ENCODE results near the gene SLC24A4.

The SLC24A4 gene

GRCh38 chr14:92437729-92438285 is 114.8 kb downstream of the SLC24A4 start:
- no peak for DNase-seq (ENCODE audit: low read depth in 2 of 2)

DNA sequence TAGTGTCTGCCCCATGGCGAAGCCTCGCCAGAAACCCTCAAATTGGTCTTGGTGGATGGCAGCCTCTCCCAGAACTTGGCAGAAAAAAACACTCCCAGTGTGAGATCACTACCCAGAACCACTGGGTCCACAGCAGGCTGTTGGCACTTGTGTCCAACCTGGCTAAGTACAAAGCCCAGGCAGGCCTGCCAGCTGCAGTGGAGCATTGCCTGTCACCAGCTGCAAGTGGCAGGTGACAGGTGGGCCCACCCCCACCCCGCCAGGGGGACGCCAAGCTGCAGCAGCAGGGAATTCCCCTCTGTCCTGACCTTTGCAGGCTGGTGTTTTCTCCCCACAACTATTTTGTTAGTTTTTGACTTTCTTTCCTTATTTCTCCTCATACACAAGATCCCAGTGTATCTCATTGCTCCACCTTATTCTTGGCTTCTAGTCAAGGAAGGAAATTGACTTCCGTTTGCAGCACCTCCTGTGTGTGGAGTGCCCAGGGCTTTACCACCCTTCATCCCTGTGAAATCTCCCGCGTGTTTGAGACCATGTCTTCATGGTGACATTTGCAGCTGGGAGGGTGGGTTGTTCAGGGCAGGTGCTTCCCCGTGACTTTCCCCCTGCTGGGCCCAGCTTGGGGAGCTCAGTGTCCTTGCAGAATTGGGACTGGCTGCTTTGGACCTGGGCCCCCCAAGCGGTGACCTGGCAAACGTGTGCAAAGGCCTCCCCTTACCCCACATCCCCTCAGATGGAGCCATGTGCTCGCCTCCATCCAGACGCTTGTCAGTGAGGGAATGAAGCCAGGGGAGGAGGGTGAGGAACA is 116.8 kb downstream of the SLC24A4 start:
- no peak for DNase-seq (ENCODE audit: low read depth in 2 of 2)

- no peak for DNase-seq (ENCODE audit: low read depth in 2 of 2)
These were observed 117.5 kb downstream of the SLC24A4 start for GRCh38 chr14:92440345-92441003.

- no peak for DNase-seq (ENCODE audit: low read depth in 2 of 2)
These were observed 119.0 kb downstream of the SLC24A4 start for GRCh38 chr14:92441751-92442504.

DNA sequence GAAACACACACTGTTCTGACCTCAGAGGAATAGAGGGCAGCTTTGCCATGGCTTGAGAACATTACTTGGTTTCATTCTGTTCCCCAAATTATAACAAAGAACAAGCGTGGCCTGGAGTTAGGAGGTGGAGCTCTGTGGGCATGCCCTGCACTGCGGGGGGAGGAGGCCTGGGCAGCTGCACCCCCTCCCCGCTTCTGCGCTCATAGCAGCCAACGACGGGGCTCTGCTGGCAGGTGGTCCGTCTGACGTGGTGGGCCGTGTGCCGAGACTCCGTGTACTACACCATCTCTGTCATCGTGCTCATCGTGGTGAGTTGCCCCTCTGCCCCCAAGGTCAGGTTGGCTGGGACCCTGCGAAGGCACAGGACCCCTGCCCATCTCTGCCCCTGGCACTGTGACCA is 120.2 kb downstream of the SLC24A4 start:
- DNase-seq (ENCODE audit: low read depth in 2 of 2), result no peak

- DNase-seq (ENCODE audit: low read depth in 2 of 2), result no peak
These were observed 120.8 kb downstream of the SLC24A4 start for GRCh38 chr14:92443741-92444140.

GRCh38 chr14:92446771-92447170 is 123.8 kb downstream of the SLC24A4 start:
- no peak for DNase-seq (ENCODE audit: low read depth in 2 of 2)

DNA sequence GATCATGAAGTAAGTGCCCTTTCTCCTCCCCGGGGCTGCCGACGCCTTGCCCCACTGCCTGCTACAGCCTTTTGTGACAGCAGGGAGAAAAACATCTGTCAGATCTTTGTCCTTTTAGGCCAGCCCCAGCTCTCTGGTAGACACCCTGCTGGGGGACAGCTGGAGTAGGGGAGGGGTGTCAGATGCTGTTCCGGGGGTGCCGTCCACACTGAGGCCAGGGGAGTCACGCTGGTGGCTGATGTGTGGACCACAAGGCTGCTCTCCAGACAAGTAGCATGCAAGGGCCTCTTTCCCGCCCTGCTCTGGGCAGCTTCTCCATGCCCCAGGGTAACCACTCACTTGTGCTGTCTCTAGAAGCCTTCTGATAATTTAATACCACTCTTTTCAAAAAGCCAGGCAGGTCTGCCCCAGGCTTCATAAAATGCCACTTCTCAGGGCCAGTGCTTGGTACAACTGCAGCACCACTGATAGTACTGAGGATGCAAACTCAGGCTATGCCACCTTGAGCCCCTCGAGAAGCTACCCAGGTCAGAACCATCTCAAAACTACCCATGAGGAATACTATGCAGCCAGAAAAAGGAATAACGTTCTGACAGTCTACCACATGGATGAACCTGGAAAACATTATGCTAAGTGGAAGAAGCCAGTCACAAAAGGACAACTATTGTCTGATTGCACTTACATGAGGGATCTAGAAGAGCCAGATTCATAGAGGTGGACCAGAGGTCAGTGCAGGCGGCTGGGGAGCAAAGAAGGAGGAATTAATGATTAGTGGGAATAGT is 124.6 kb downstream of the SLC24A4 start:
- no peak for DNase-seq (ENCODE audit: low read depth in 2 of 2)

- DNase-seq (ENCODE audit: low read depth in 2 of 2), result no peak
These were observed 125.8 kb downstream of the SLC24A4 start for GRCh38 chr14:92448786-92449185.

DNA sequence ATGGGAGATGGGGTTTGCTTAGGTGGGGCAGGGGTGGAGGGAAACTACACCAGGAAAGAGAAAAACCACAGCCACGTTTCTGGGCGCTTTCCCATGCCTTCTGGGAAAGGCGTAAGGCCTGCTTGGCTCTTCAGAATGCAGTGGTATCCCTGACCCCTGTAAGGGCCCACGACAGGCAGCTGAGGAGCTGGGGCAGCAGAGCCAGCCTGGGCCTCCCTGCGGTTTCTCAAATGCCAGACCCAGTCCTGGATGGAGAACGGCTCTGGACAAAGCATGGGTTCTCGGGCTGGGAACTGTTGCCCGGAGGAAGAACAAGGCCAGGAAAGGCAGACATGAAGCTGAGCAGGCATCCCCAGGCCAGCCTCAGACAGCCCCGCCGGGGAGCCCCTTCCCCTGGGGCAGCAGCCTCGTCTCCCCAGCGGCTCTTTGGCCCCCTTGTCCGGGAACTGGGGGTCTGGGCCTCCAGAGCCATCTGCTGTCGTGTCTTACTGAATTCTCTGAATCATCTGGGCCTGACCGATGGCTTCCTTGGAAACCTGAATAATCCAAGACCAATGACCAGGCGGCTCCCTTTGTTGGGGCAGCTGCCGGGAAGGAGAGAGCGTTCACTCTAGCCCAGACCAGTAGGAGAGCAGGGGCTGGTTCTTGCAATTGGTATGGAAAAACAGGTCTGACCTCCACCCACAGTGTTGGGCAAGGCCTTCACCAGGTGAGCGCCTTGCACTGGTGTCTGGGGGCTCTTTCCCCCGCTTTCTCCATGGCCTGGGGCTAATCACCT is 126.6 kb downstream of the SLC24A4 start:
- DNase-seq (ENCODE audit: low read depth in 2 of 2), result no peak

GRCh38 chr14:92450351-92451070 is 127.5 kb downstream of the SLC24A4 start:
- DNase-seq (ENCODE audit: low read depth in 2 of 2), result no peak

DNA sequence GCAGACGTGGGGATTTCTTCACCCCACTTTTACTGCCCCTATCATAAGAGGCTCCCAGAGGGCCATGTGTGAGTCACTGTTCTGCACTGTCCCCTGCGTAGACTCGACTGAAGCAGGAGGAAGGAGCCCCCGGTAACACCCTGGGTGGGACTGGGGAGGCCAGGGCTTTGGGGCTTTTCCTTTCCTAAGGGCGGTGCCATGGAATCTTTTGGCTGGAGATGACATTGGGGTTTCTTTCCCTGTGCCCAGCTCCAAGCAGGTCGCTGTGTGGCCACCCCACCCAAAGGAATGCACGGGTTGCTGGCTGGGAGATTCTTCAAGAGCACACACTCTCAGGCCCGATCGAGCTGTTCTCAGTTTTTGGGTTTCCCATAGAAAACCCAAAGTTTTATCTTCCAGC is 128.3 kb downstream of the SLC24A4 start:
- no peak for DNase-seq (ENCODE audit: low read depth in 2 of 2)

DNA sequence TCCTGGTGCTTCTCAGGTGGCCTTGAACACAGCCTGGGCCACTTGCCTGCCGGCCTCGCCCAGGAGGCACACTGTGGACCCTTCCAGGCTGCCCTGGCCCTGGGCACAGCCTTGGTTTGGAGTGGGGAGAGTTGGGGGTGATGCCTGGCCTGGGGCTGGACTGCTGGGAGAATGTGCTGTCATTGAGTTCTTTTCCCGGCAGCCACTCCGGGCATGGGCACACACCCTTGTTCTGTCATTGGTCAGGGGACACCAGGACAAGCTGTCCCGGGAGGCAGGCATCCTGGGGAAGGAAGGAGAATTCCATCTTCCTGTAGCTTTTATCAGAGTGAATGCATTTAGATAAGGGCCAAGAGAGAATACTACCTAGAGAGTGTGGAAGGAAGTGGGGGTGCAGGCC is 128.8 kb downstream of the SLC24A4 start:
- DNase-seq (ENCODE audit: low read depth in 2 of 2), result no peak

- no peak for DNase-seq (ENCODE audit: low read depth in 2 of 2)
These were observed 129.5 kb downstream of the SLC24A4 start for GRCh38 chr14:92452471-92452870.

GRCh38 chr14:92453691-92454090 is 130.7 kb downstream of the SLC24A4 start:
- DNase-seq (ENCODE audit: low read depth in 2 of 2), result no peak

- DNase-seq (ENCODE audit: low read depth in 2 of 2), result no peak
These were observed 132.3 kb downstream of the SLC24A4 start for GRCh38 chr14:92455231-92455630.

DNA sequence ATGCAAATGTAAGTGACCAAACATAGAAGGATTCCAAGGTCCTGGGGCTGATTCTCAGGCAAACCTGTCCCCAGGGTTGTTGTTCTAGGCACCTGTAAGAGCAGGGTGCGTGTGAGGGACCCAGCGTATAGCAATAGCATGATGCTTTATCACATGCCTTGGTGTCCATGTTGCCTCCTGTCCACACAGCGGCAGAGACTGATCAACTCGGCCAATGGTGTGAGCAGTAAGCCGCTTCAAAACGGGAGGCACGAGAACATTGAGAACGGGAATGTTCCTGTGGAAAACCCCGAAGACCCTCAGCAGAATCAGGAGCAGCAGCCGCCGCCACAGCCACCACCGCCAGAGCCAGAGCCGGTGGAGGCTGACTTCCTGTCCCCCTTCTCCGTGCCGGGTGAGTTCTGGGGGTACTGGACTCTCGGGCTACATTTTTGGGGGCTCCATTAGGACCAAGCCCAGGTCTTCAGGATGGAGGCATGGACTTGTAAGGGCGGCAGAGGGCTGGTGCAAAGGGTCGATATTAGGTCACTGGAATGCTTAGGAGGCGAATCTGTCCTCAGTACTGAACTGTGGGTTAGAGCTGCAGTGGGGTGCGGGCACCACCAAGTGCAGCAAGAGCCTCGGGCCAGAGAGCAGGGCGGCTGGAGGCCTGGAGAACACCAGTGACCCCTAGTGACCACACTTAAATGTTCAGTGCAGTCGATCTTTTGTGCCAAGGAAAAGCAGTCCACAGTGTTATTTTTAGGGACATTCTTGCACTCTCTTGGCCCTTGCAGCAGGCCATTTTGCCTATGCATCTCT is 133.4 kb downstream of the SLC24A4 start:
- DNase-seq (ENCODE audit: low read depth in 2 of 2), result no peak

GRCh38 chr14:92457016-92457565 is 134.1 kb downstream of the SLC24A4 start:
- no peak for DNase-seq (ENCODE audit: low read depth in 2 of 2)

Data from activated CD4-positive, alpha-beta T cell treated with anti-CD3 and anti-CD28 coated beads for 24 hours (primary cell).